Measurements from ENCODE around the gene PLXNC1. TPM values are rescaled to one million over a fixed set of nuclear protein-coding genes. Genes with fewer than 3 reads are reported as not detected.

Gene PLXNC1
- polyA plus RNA-seq, 1 donor from 2014 or later, result 6.6 TPM

DNA sequence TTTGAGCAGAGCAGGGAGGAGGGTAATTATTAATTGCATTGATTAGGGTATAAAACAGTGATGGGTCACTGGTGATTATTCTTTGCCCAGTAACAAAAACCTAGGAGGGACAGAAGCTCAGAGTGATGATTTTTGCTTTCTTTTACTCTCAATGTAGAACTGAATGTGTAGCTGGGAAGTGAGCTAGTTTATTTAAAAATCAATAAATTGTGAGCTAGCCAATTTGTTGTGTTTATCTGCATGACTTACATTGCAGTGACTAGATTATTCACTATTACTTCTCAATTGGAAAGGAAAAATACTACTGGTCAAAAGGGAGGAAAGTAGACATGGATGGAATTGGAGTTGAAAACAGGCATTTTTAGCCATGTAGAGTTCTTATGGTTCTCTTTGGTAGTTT is 107.1 kb downstream of the PLXNC1 start:
- H3K4me1 Mint-ChIP-seq, result peaks cover 13 to 20% (median 15%) of the 10 kb centered on the region in 3 donors
- H3K27ac Mint-ChIP-seq, result peak overlapping the region in 2 of 3 donors; percentile 18 to 96
- H3K27me3 Mint-ChIP-seq, result no peaks in the 10 kb centered on the region
- H3K36me3 Mint-ChIP-seq, result peaks cover 16% of the 10 kb centered on the region
- no peaks in the 10 kb centered on the region for H3K9me3 Mint-ChIP-seq
- peak overlapping the region in 1 of 4 donors; percentile 52 for H3K4me3 Mint-ChIP-seq

GRCh38 chr12:94258593-94258992 is 110.2 kb downstream of the PLXNC1 start:
- peak overlapping the region in 2 of 3 donors; percentile 89 to 96 for H3K27ac Mint-ChIP-seq
- H3K9me3 Mint-ChIP-seq, result no peaks in the 10 kb centered on the region
- H3K4me3 Mint-ChIP-seq, result peak overlapping the region in 1 of 4 donors; percentile 95
- peaks cover 6% of the 10 kb centered on the region for H3K36me3 Mint-ChIP-seq
- H3K27me3 Mint-ChIP-seq, result no peaks in the 10 kb centered on the region
- peaks cover 30 to 38% (median 37%) of the 10 kb centered on the region in 3 donors for H3K4me1 Mint-ChIP-seq

- no peaks in the 10 kb centered on the region for H3K9me3 Mint-ChIP-seq
- H3K27ac Mint-ChIP-seq, result peak overlapping the region in 1 of 3 donors; percentile 80
- no peaks in the 10 kb centered on the region for H3K27me3 Mint-ChIP-seq
- H3K36me3 Mint-ChIP-seq, result peaks cover 11% of the 10 kb centered on the region
- H3K4me3 Mint-ChIP-seq, result no peak overlapping the region
- peaks cover 31 to 42% (median 39%) of the 10 kb centered on the region in 3 donors for H3K4me1 Mint-ChIP-seq
Observed at GRCh38 chr12:94260017-94260416, 111.6 kb downstream of the PLXNC1 start.

DNA sequence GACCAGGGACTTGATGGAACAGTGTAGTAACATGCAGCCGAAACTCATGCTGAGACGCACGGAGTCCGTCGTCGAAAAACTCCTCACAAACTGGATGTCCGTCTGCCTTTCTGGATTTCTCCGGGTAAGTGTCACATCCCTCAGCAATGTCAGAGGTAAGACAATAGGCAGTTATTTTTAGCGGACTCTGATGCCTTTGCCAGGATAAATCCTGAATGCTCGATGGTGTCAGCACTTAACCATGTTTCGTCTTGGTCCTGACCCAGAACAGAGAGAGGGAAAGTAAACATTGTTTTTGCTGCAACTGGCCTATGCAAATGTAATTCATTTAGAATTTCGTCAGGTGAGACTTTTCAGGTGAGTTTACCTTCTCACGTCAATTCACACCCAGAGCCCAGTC is 112.3 kb downstream of the PLXNC1 start:
- Mint-ChIP-seq H3K4me3 (peak overlapping the region in 3 of 4 donors; percentile 58 to 95 (median 60)), H3K36me3 (peaks cover 9% of the 10 kb centered on the region), H3K27ac (peak overlapping the region in 2 of 3 donors; percentile 4 to 91), H3K4me1 (peaks cover 38 to 45% (median 41%) of the 10 kb centered on the region in 3 donors), H3K27me3 (no peaks in the 10 kb centered on the region), H3K9me3 (no peaks in the 10 kb centered on the region)

DNA sequence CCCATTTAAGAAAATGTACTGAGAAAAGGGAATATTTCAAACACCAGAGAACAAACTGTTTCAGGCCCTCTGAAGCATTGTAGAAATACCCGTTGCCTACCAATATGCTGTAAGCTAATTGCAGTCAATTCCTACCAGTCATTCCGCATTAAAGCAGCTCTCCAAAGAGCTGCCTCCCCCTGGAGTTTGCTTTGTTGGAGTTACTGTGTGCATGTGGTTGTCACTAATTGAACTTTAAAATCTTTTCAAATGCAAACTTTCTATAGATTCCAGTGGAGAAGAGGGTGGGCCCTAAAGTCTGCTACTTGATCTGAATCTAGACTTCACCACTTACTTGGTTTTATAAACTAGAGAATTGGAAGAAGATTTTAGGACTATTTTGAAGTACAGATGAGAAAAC is 112.7 kb downstream of the PLXNC1 start:
- Mint-ChIP-seq H3K36me3 (peaks cover 13% of the 10 kb centered on the region), H3K4me3 (peak overlapping the region in 3 of 4 donors; percentile 29 to 95 (median 58)), H3K27me3 (no peaks in the 10 kb centered on the region), H3K27ac (peak overlapping the region; percentile 4 to 91 (median 46)), H3K4me1 (peaks cover 42 to 49% (median 43%) of the 10 kb centered on the region in 3 donors), H3K9me3 (no peaks in the 10 kb centered on the region)

GRCh38 chr12:94261786-94262185 is 113.4 kb downstream of the PLXNC1 start:
- H3K9me3 Mint-ChIP-seq, result no peaks in the 10 kb centered on the region
- peaks cover 14% of the 10 kb centered on the region for H3K36me3 Mint-ChIP-seq
- peaks cover 43 to 51% (median 44%) of the 10 kb centered on the region in 3 donors for H3K4me1 Mint-ChIP-seq
- H3K27ac Mint-ChIP-seq, result peak overlapping the region; percentile 91 to 98 (median 98)
- no peaks in the 10 kb centered on the region for H3K27me3 Mint-ChIP-seq
- peak overlapping the region; percentile 95 to 98 (median 96) for H3K4me3 Mint-ChIP-seq

GRCh38 chr12:94262228-94263010 is 114.0 kb downstream of the PLXNC1 start:
- peak overlapping the region; percentile 91 to 98 (median 98) for H3K27ac Mint-ChIP-seq
- H3K4me3 Mint-ChIP-seq, result peak overlapping the region; percentile 95 to 98 (median 96)
- H3K36me3 Mint-ChIP-seq, result peaks cover 16% of the 10 kb centered on the region
- H3K4me1 Mint-ChIP-seq, result peaks cover 43 to 52% (median 44%) of the 10 kb centered on the region in 3 donors
- no peaks in the 10 kb centered on the region for H3K9me3 Mint-ChIP-seq
- H3K27me3 Mint-ChIP-seq, result no peaks in the 10 kb centered on the region

DNA sequence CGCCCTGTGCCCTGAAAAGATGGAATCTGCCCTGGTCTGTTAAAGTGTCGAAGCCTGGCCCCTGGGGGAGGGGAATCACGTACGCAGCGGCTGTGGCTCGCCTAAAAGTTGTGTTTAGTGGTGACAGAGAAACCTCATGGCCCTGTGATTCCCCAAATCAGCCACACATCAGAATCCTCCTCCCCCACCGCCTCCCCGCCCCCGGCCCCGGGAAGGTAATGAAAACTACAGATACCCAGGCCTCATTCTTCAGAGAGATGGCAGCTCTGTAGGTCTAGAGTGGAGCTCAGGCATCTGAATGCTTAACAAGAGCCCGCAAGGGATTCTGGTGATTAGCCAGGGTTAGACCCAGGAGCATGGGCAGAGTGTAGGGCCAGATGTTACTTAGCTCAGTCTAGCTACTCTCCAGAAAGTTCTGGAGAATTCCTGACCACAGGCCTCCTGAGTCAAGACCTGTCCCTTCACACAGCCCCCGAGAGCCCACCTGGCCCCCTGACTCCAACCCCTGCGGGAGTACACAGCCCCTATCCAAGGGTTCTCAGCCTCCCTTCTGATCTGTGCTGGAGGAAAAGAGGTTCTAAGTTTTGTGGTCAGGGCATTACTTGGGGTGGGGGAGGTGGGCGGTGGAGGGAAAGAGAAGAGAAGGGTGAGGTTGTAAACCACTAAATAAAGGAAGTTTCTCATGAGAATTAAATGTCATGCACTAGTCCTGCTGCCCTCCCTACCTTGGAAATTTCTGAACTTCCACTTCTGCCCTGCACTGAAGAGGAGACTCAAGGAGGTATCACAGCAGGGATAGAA is 114.8 kb downstream of the PLXNC1 start:
- no peaks in the 10 kb centered on the region for H3K9me3 Mint-ChIP-seq
- peak overlapping the region; percentile 91 to 98 (median 98) for H3K27ac Mint-ChIP-seq
- H3K27me3 Mint-ChIP-seq, result no peaks in the 10 kb centered on the region
- H3K4me3 Mint-ChIP-seq, result peak overlapping the region; percentile 95 to 98 (median 96)
- peaks cover 14% of the 10 kb centered on the region for H3K36me3 Mint-ChIP-seq
- peaks cover 42 to 55% (median 46%) of the 10 kb centered on the region in 3 donors for H3K4me1 Mint-ChIP-seq

GRCh38 chr12:94263905-94264561 is 115.7 kb downstream of the PLXNC1 start:
- Mint-ChIP-seq H3K27me3 (no peaks in the 10 kb centered on the region), H3K36me3 (peaks cover 14% of the 10 kb centered on the region), H3K4me1 (peaks cover 46 to 57% (median 49%) of the 10 kb centered on the region in 3 donors), H3K27ac (peak overlapping the region in 1 of 3 donors; percentile 91), H3K9me3 (no peaks in the 10 kb centered on the region), H3K4me3 (peak overlapping the region in 2 of 4 donors; percentile 95 to 97)

DNA sequence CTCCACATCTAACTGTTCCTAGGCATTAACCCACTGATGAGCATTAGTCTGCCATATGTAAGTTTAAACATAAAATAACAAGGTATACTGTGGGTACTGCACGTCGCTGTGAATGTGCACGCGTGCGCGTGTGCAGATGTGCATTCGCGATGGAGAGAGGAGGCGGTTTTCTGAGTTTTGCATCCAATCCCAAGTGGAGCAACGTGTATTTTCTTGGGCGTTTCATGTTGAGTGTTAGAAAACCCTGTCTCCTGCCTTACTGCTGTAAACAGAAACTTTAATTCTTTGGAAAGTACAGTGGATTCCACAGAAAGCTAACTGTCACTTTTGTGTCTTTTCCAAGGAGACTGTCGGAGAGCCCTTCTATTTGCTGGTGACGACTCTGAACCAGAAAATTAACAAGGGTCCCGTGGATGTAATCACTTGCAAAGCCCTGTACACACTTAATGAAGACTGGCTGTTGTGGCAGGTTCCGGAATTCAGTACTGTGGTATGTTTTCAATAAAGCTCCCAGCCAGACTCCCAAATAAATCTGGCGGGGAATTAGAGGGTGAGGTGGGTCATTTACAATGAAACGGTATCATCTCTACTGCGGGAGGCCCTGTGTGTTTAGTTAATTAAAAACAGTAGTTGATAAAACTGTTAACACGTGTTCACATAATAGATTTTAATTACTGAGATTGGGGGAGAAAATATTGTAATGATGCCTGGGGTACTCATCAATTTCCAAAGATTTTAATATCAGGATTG is 116.5 kb downstream of the PLXNC1 start:
- Mint-ChIP-seq H3K4me3 (peak overlapping the region in 2 of 4 donors; percentile 37 to 56), H3K27ac (peak overlapping the region in 1 of 3 donors; percentile 50), H3K27me3 (no peaks in the 10 kb centered on the region), H3K9me3 (no peaks in the 10 kb centered on the region), H3K36me3 (peaks cover 17% of the 10 kb centered on the region), H3K4me1 (peaks cover 54 to 58% (median 55%) of the 10 kb centered on the region in 3 donors)

GRCh38 chr12:94265539-94265938 is 117.2 kb downstream of the PLXNC1 start:
- Mint-ChIP-seq H3K9me3 (no peaks in the 10 kb centered on the region), H3K27ac (peak overlapping the region in 1 of 3 donors; percentile 50), H3K4me3 (peak overlapping the region in 2 of 4 donors; percentile 3 to 56), H3K4me1 (peaks cover 55 to 61% (median 58%) of the 10 kb centered on the region in 3 donors), H3K36me3 (peaks cover 17% of the 10 kb centered on the region), H3K27me3 (no peaks in the 10 kb centered on the region)

DNA sequence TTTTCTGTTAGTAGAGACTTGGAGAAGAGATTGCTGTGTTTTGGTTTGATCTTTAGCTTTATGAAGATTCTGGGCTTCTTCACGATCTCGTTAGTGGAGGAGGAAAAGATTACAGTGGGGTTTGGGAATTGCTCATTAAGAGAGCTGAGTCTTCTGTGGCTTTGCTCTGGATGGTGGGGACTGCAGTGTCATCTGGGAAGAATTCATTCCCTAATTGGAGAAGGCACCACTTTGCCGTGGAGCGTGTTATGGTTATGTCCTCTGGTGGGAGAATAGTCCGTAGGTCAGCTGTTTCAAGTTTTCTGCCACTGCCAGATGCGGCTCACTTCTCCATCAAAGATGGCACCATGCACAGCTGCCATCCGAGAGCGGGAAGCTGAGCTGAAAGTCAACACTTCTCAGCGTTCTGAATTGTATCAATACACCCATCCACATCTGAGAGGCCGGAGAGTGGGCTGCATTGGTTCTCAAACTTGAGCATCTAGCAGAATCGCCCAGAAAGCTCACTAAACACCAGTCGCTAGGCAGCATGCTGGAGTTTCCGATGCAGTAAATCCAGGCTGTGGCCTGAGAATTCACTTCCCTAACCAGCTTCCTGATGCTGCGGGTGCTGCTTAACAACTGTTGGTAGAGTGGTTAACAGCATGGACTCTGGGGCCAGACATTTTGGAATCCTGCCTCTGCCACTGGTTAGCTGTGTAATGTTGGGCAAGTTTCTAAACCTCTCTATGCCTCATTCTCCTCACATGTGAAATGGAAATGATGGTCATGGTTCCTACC is 117.8 kb downstream of the PLXNC1 start:
- Mint-ChIP-seq H3K4me1 (peaks cover 59 to 61% (median 60%) of the 10 kb centered on the region in 3 donors), H3K27ac (peak overlapping the region in 2 of 3 donors; percentile 47 to 50), H3K27me3 (no peaks in the 10 kb centered on the region)

DNA sequence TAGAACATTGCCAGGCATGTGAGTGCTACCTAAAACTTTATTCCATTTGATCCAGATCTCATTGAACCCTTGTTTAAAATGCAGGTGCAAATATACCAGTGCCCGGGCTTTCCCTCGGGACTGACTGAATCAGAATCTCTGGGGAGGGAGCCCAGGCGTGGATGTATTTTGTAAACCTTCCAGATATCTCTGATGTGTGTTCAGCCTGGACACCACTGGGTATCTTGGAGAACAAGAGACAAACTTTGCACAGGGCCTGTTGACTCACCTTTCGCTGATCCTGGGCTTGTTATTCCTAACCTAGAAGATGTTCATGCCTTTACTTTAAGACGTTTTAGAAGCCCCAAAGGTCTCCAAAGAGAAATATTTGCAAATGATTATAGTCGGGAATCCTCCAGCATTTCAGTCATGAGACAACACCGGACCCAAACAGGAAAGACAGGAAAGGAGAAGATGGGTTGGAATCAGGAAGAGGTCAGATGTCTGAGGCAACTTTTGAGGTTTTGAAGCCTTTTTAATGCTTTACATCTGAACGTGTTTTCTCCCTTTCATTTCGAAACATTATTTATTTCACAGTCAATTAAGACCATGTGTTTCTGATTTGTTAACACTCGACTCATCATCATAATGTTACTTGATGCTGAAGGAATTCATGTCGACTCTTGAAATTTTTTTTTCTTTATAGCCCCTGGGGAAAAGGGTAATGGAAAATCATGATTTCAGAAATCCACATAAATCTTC is 118.6 kb downstream of the PLXNC1 start:
- H3K36me3 Mint-ChIP-seq, result peaks cover 17% of the 10 kb centered on the region
- H3K27ac Mint-ChIP-seq, result peak overlapping the region in 2 of 3 donors; percentile 63 to 85
- H3K4me3 Mint-ChIP-seq, result peak overlapping the region in 3 of 4 donors; percentile 34 to 81 (median 63)
- H3K9me3 Mint-ChIP-seq, result no peaks in the 10 kb centered on the region
- H3K4me1 Mint-ChIP-seq, result peaks cover 59 to 68% (median 61%) of the 10 kb centered on the region in 3 donors
- H3K27me3 Mint-ChIP-seq, result no peaks in the 10 kb centered on the region

More for the DNA sequence above, 117.8 kb downstream of the PLXNC1 start:
- H3K36me3 Mint-ChIP-seq, result peaks cover 17% of the 10 kb centered on the region
- H3K9me3 Mint-ChIP-seq, result no peaks in the 10 kb centered on the region
- H3K4me3 Mint-ChIP-seq, result peak overlapping the region in 2 of 4 donors; percentile 14 to 56

Data from IgD-negative memory B cell (primary cell).